Nephron progenitor cell (in vitro differentiated cells): ENCODE data around the gene PEF1.

Experiments
- DNase-seq: peaks from one replicate; pipeline ENCODE4 v3.0.0; 2021
- H3K27ac Mint-ChIP-seq: 2 replicates; pipeline ENCODE4 v1.8.0; 2021; ENCODE audit warnings: mild to moderate bottlenecking, moderate library complexity, mixed read lengths
- H3K27me3 Mint-ChIP-seq: 2 replicates; pipeline ENCODE4 v1.8.0; 2021; ENCODE audit warnings: mild to moderate bottlenecking, low read depth, mixed read lengths; ENCODE audit not compliant: poor library complexity
- H3K36me3 Mint-ChIP-seq: 2 replicates; pipeline ENCODE4 v1.8.0; 2021; ENCODE audit warnings: low read depth, mixed read lengths
- H3K4me1 Mint-ChIP-seq: 2 replicates; pipeline ENCODE4 v1.8.0; 2021; ENCODE audit warnings: mixed read lengths
- H3K4me3 Mint-ChIP-seq: 2 replicates; pipeline ENCODE4 v1.8.0; 2021; ENCODE audit warnings: mild to moderate bottlenecking, moderate library complexity, mixed read lengths
- H3K9me3 Mint-ChIP-seq: 2 replicates; pipeline ENCODE4 v1.8.0; 2021; ENCODE audit warnings: mild to moderate bottlenecking, moderate library complexity, mixed read lengths
- CTCF ChIP-seq: fragments of 200-600 bp; sonication (generic); IDR thresholded peaks from 2 replicates; pipeline ENCODE4 v1.5.0; 2021; ENCODE audit warnings: antibody characterized with exemption

PEF1 gene

GRCh38 chr1:31675161-31675560 is 30.5 kb upstream of the PEF1 start:
- no peak for TF ChIP-seq CTCF
- Mint-ChIP-seq H3K27ac (no peak overlapping the region), H3K4me1 (peaks cover 16% of the 10 kb centered on the region), H3K36me3 (no peaks in the 10 kb centered on the region), H3K9me3 (no peaks in the 10 kb centered on the region), H3K4me3 (no peak overlapping the region), H3K27me3 (peaks cover 12% of the 10 kb centered on the region)
- DNase-seq, result no peak

- Mint-ChIP-seq H3K9me3 (no peaks in the 10 kb centered on the region), H3K36me3 (no peaks in the 10 kb centered on the region), H3K27ac (no peak overlapping the region), H3K27me3 (peaks cover 13% of the 10 kb centered on the region), H3K4me3 (no peak overlapping the region), H3K4me1 (peaks cover 21% of the 10 kb centered on the region)
- no peak for DNase-seq
- TF ChIP-seq CTCF, result no peak
Measured at GRCh38 chr1:31674626-31675025, 29.9 kb upstream of the PEF1 start.

GRCh38 chr1:31673433-31673832 is 28.8 kb upstream of the PEF1 start:
- H3K27me3 Mint-ChIP-seq, result peaks cover 16% of the 10 kb centered on the region
- no peak for TF ChIP-seq CTCF
- DNase-seq, result no peak
- H3K4me3 Mint-ChIP-seq, result no peak overlapping the region
- peaks cover 31% of the 10 kb centered on the region for H3K4me1 Mint-ChIP-seq
- H3K27ac Mint-ChIP-seq, result no peak overlapping the region
- no peaks in the 10 kb centered on the region for H3K9me3 Mint-ChIP-seq
- H3K36me3 Mint-ChIP-seq, result no peaks in the 10 kb centered on the region

- H3K4me1 Mint-ChIP-seq, result peaks cover 31% of the 10 kb centered on the region
- H3K27ac Mint-ChIP-seq, result no peak overlapping the region
- H3K9me3 Mint-ChIP-seq, result no peaks in the 10 kb centered on the region
- DNase-seq, result no peak
- no peaks in the 10 kb centered on the region for H3K36me3 Mint-ChIP-seq
- H3K27me3 Mint-ChIP-seq, result peaks cover 16% of the 10 kb centered on the region
- no peak for TF ChIP-seq CTCF
- H3K4me3 Mint-ChIP-seq, result no peak overlapping the region
Measured at GRCh38 chr1:31672986-31673385, 28.3 kb upstream of the PEF1 start.

- no peaks in the 10 kb centered on the region for H3K9me3 Mint-ChIP-seq
- peaks cover 13% of the 10 kb centered on the region for H3K27me3 Mint-ChIP-seq
- no peak overlapping the region for H3K27ac Mint-ChIP-seq
- no peak overlapping the region for H3K4me3 Mint-ChIP-seq
- no peaks in the 10 kb centered on the region for H3K36me3 Mint-ChIP-seq
- no peak for DNase-seq
- H3K4me1 Mint-ChIP-seq, result peaks cover 38% of the 10 kb centered on the region
- no peak for TF ChIP-seq CTCF
Measured at GRCh38 chr1:31671561-31672201, 27.0 kb upstream of the PEF1 start.

- no peak for TF ChIP-seq CTCF
- Mint-ChIP-seq H3K27ac (no peak overlapping the region), H3K4me3 (no peak overlapping the region), H3K36me3 (no peaks in the 10 kb centered on the region), H3K4me1 (peaks cover 43% of the 10 kb centered on the region), H3K9me3 (no peaks in the 10 kb centered on the region), H3K27me3 (peaks cover 13% of the 10 kb centered on the region)
- no peak for DNase-seq
Measured at GRCh38 chr1:31671147-31671546, 26.5 kb upstream of the PEF1 start.
